NCI-H345 (cell line): ENCODE data around the gene PRSS2.
A peak's percentile ranks its signal among the peaks of the same experiment; 100 is the strongest.

Experiments
- DNase-seq: peaks from one replicate; lab custom pipeline; 2025; lab: John Stamatoyannopoulos, UW

Gene PRSS2

DNA sequence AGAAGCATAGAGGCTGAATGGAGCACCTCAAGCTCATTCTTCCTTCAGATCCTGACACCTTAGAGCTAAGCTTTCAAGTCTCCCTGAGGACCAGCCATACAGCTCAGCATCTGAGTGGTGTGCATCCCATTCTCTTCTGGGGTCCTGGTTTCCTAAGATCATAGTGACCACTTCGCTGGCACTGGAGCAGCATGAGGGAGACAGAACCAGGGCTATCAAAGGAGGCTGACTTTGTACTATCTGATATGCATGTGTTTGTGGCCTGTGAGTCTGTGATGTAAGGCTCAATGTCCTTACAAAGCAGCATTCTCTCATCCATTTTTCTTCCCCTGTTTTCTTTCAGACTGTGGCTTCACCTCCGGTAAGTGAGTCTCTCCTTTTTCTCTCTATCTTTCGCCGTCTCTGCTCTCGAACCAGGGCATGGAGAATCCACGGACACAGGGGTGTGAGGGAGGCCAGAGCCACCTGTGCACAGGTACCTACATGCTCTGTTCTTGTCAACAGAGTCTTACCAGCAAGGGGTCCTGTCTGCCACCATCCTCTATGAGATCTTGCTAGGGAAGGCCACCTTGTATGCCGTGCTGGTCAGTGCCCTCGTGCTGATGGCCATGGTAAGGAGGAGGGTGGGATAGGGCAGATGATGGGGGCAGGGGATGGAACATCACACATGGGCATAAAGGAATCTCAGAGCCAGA lies 31.0 kb downstream of the PRSS2 start:
- no peak for DNase-seq

DNA sequence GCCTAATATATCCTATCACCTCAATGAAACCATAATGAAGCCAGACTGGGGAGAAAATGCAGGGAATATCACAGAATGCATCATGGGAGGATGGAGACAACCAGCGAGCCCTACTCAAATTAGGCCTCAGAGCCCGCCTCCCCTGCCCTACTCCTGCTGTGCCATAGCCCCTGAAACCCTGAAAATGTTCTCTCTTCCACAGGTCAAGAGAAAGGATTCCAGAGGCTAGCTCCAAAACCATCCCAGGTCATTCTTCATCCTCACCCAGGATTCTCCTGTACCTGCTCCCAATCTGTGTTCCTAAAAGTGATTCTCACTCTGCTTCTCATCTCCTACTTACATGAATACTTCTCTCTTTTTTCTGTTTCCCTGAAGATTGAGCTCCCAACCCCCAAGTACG lies 31.5 kb downstream of the PRSS2 start:
- DNase-seq, result no peak

DNA sequence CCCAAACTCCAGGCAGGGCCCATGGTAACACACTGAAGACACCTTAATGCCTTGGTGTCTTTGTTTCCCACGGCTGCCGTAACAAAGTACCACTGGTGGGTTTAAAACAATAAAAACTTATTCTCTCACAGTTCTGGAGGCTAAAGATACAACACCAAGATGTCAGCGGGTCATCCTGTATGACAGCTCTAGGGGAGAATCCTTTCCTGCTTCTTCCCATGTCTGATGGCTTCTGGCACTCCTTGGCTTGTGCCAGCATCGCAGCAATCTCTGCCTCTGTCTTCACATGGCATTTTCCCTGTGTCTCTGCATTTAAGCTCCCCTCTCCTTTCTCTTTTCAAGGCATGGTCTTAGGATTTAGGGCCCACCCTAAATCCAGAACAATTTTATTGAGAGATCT lies 33.1 kb downstream of the PRSS2 start:
- no peak for DNase-seq

DNA sequence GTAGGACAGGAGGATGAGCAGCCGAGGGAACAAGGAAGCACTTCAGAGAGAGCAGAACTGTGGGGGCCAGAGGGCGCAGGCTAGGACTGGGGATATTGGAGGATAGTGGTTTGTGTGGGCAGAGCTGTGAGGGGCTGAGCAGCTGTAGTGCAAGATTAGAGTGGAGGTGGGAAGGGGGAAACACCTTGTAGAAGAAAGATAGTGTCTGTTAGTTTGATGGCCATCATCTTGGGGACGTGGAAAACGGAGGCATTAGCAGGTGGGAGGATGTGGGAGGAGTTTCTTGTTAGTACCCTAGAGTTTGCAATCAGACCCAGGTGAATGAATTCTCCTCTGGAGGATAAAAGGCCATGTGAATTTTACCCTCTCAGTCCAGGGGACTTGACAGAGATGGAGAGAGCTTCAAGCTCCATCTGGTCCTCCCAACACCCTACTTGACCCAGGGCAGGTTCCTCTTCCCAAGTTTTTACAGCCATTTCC lies 34.0 kb downstream of the PRSS2 start:
- DNase-seq, result no peak

DNA sequence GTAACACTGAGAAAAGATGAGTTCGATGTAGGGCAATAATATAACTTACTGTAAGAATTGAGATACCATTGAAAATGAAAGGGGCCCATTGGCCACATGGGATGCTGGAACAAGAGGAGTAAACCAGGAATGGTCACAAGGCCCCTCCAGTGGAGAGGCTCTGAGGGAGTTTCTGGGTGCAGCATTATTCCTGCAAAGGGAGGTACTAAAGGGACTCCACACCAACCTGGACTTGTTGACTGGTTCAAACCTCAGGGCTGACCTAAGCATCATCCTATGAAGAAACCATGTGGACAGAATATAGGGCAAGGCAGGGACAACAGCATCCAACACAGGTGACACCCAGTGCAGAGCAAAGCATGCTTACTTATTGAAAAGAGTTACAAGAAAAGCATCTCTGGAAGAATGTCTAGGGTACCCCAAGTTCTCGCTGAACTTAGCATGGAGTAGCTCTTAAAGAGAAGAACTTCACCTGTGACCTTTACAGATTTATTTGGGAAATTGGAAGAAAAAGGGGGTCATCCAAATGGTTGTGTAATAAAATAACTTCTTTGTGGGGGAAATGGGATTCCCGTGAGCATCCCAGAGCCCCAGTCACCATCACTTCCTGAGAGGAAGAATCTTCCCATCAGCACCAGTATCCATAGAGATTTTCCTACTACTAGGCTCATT lies 34.7 kb downstream of the PRSS2 start:
- no peak for DNase-seq

DNA sequence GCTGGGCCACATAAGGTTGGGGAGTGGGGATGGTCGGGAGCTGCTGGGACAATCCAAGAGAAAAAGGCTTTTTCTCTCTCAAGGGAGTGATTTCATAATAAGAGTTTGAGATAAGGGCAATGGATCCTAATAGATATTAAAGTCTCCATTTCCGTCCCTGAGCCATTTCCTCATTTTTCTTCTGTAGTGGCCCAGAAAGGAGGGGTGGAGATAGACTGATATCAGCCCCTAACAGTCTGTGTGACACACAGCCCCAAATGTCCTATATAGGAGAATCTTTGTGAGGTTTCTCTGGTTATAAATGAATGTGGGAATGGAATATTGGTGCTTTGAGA lies 35.2 kb downstream of the PRSS2 start:
- no peak for DNase-seq

DNA sequence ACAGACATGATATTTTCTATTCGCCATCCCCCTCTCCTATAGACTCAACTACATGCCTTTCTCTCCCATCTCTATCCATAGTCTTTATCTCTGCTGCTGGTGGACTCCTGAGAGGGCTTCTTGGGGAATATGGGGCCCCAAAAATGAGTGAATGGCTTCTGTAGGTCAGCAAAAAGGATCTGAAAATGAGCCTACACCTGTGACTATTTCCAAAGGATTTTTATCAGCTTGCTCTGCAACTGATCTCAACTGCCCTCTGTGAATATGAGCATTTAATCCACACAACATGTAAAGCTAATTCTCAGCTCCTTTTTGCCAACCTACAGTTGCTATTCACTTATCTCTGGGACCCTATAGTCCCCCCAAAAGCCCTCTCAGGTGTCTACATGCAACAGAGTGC lies 36.2 kb downstream of the PRSS2 start:
- DNase-seq, result no peak

DNA sequence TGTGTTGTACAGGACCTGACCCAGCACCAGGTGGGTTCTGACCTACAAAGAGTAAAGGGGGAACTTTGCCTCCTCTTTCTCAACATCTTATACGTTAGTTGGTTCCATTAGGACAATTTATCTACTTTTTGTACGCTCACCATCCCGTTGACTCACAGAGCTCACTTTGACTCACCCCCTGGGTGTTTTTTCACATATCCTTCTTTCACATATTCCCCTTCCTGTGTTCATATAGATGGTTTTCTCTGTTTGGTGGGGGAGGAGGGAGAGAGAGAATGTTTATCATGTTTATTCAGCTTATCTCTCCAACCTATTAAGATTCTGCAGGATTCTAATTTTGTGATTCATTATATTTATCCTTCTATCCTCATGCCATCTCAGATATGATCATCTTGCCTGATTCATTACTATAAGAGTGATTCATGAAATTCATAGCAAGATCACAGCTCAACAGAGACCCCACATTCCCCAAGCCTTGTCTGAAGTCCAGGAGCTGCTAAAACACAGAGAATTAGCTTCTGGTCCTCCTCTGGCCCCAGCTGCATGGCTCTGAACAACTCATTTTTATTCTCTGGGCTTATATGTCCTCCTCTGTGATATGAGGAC lies 37.2 kb downstream of the PRSS2 start:
- DNase-seq, result no peak

DNA sequence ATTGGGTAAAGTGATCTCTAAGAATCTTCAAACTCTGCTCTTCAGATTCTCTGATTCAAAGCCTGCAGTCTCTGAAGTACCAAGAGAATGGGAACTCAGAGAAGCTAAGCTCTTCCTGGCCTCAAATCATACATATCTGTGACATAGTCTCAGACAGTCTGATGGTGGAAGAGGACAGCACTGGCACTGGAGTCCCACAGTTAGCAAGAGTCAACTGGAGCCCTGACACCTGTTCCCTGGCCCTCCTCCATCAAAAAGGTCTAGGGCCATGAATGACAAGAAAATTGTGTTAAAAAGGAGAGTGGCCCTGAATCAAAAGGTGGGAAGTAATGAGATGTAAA lies 37.7 kb downstream of the PRSS2 start:
- DNase-seq, result no peak

DNA sequence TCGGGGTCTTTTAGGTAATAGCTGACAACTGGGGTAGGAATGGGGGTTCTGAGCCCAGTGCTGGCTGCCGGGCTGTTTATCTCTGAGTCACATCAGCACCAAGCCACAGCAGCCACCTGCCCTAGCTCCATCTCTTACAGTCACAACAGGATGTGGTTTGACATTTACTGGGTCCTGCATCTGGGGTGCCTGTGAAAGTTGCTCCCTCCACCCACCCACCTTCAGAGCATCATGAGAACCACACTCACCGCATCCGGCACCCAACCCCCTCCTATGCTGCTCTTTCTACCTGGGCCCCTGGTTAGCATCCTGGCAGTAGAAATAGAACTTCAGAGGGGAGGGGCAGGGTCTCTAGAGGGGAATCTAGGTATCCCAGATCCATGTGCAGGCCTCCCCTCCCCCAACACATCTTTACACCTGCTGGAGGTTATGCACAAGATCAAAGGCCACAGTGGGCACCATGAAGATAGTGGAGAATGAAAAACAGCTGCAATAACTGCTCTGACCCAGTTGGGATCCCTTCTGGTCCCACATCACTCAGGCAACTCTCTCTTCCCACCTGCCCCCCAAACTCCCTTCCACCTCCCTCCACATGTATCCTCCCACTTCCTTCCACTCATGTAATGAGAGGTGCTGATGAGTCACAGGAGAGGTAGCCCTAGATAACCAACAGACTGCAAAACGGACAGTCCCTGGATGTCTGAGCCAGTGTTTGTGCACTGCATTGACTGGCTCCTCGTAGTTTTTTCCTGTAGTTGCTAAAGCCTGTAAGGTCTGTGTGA lies 38.2 kb downstream of the PRSS2 start:
- DNase-seq, result no peak

DNA sequence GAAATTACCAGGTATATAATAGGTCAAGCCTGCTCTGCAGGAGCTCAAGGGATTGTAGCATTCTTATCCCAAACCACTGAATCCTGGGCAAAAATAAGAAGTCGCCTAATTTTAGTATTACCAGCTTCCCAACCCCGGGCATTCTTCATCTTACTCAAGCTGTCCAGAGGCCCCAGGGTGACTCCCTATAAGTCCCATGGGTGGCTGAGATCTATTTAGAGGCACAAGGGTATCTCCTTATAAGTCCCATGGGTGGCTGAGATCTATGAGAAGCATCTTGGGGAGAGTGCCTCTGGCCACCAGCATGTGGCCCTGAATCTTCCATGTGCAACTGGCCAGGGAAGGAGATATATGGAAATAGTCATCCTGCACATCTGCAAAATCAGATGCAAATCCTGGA lies 38.9 kb downstream of the PRSS2 start:
- no peak for DNase-seq

DNA sequence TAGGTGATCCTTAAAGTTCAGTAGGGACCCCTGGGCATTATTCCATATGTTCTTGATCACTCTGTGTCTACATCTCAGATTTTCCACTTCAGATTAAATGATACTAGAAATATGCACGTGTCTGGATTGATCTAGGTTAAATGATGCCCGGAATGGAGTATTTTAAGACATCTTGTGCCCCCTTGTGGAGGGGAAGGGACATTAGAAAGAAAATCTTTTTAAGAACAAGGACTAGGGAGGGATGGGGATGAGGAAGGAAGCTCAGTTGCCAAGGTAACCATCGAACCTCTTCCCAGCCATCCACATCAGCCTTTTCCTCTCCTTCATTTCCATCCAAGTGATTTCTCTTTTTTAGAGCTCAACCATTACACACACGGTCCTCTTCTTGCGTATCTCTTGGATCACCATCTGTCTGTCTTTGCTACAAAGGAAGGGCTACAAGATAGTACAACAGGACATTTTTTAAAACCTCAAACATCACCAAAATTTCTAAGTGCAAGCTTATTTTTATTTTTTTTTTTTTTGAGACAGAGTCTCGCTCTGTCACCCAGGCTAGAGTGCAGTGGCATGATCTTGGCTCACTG lies 40.5 kb downstream of the PRSS2 start:
- DNase-seq, result peak; percentile 41

DNA sequence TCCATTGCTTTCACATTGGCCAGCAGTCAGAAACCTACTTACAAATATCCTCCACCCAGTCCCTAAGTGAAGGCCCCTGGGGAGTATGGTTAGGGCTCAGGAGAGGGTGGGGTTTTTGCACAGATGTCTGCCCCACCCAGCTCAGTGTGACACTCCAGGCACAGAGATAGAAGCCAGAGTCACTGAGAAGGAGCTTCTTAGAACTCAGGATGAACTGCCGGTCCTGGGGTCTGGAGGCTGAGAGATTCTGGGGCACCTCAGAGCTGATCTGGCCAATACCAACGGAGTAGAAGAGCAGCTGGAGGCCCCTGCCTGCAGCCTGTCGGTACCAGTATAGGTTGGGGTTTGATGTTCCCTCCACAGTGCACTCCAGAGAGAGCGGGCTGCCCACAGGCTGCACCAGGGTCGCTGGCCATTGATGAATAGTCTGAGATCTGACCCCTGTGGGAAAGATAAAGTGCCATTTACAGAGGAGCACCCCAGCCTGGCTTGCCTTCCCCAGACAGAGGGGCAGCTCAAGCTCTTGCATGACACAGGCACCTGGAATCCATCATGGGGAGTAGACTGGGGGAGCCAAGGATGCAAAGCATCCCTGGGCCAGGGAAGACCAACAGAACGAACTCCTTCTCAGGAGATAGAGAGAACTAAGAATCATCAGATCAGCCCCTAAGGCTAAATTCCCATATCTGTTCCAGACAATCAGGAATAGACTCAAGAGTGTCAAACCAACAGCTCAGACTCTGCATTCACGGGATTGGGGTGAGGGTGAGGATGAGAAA lies 41.9 kb downstream of the PRSS2 start:
- DNase-seq, result no peak

DNA sequence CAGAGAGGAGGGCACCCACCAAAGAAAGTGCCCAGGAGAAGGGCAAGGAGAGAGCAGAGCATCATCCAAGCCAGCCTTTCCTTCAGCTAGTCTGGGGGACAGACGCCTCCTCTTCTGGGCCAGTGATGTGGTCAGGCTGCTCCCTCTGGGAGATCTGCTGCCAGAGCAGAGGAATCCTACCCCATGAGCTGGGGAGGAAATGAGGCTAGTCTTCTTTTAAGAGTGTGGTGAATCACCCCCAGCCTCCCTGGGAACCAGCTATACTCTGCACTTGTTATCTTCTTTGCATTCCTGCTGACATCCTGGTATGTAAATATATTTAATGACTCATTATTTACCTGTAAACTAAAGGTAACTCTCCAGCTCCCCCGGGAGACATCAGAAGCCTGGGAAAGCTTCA lies 42.5 kb downstream of the PRSS2 start:
- DNase-seq, result peak; percentile 18

DNA sequence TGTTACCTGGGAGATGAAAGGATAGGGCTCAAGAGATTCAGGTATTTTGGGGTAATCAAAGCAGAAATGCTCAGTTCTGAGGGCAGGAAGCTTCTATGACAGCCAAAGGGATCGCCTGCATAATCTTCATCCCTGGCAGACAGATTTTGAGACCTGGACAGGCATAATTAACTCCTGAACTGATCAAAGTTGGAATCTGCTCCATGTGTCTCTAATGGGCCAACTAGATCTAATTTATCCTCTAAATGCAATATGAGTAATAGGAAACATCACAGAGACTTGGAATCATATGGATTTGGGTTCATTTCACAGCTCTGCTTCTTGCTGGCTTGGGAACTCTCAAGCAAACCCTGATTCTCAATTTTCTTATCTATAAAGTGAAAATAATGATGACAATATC lies 42.9 kb downstream of the PRSS2 start:
- no peak for DNase-seq

DNA sequence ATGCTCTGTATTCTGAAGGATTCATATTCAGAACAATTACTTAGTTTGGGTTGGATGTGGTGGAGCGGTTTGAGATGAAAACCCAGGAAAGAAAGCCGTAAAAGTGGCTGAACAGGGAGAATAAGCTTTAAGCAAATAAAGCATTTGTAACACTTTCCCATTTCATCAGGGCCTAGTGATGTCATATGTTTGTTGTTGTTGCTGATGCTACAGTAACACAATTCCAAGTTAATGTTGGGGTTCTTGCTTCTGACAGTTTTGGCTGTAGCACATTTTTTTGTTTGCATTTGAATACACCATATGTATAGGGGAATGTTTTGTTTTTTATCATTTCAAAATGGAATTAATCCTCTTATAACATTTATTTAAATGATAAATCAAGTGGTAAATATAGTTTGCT lies 43.7 kb downstream of the PRSS2 start:
- no peak for DNase-seq

DNA sequence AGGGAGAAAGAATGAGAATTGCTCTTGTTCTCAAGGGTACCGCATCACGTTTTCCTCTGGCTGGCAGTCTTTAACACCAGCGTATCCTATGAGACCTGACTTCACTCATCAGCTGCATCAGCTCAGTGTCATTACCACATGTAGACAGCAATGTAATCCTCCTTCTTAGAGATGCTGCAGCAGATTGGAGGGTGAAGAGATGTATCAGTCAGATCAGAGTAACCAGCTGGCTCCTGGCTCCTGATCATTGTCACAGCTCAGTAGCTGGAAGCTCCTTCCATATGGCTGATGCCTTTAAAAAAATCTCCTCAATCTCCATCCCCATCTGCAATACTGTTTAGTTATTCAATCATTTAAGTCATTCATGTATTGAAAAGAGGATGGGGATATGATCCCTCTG lies 44.4 kb downstream of the PRSS2 start:
- no peak for DNase-seq

DNA sequence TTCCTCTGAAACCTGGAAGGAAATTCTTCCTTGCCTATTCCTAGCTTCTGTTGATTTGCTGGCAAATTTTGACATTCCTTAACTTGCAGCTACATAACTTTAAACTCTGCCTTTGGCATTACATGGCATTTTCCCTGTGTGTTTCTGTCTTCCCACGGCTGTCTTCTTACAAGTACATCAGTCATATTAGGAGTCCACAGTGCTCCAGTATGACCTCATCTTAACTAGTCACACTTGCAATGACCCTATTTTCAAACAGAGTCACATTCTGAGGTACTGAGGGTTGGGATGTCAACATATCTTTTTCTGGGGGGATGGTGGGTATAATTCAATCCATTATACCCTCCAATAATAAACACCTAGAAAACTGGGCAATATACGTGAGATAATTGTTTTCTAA lies 46.7 kb downstream of the PRSS2 start:
- DNase-seq, result no peak

DNA sequence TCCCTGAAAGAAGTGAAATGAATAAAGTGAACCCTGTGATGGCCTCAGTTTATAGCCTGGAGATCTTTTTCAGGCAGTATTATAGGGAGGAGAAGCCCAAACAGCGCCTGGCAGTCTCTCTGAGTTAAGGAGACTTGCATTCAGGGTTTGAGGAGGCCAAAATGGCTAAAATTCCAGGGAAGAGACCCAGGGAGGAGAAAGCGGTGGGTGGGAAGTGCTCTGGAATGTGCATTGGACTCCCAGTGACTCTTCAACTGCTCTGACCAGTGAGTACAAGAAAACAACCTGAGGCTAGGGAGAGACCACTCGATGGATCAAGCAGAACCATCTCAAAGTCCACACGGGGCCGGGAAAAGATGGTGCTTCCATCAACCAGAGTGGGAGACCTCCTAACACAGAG lies 48.8 kb downstream of the PRSS2 start:
- DNase-seq, result no peak

DNA sequence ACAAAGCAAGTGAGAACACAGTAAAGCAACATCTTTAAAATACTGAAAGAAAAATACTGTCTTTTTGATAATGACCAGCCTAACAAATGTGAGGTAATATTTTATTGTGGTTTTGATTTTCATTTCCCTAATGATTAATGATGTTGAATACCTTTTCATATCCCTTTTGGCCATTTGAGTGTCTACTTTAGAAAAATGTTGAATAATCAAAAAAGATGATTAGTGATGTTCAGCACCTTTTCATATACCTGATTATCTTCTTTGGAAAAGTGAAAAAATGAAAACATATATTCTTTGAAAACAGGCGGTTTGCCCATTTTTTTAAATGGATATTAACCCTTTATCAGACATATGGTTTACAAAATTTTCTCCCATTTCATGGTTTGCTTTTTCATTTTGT lies 51.9 kb downstream of the PRSS2 start:
- no peak for DNase-seq
